Calu3 (cell line): Measurements from ENCODE around the gene SH3BP1. TPM values are rescaled to one million over a fixed set of nuclear protein-coding genes. Genes with fewer than 3 reads are reported as not detected.

ENCODE experiments used
- BruUV-seq: library from RNA; stranded (reverse); fragments of 400-500 nt; replicated peaks from 2 replicates; lab custom pipeline; 2021; lab: Mats Ljungman, UMichigan
- CTCF ChIA-PET: fragments of 300-600 bp; sonication (Branson Sonifier 250); formaldehyde crosslinking; loops from one replicate; lab custom pipeline; 2022; ENCODE audit warnings: antibody characterized with exemption; lab: Charles Lee
- DNase-seq: peaks from one replicate; pipeline ENCODE4 v3.0.0; 2022
- H3K27ac Mint-ChIP-seq: one replicate; pipeline ENCODE4 v1.8.0; 2022; ENCODE audit warnings: mixed read lengths; ENCODE audit not compliant: unreplicated experiment
- H3K27me3 Mint-ChIP-seq: one replicate; pipeline ENCODE4 v1.8.0; 2022; ENCODE audit warnings: mixed read lengths; ENCODE audit not compliant: unreplicated experiment
- H3K36me3 Mint-ChIP-seq: one replicate; pipeline ENCODE4 v1.8.0; 2022; ENCODE audit warnings: mild to moderate bottlenecking, moderate library complexity, mixed read lengths; ENCODE audit not compliant: insufficient read depth, unreplicated experiment
- H3K4me1 Mint-ChIP-seq: one replicate; pipeline ENCODE4 v1.8.0; 2022; ENCODE audit warnings: mild to moderate bottlenecking, low read depth, mixed read lengths; ENCODE audit not compliant: unreplicated experiment
- H3K4me3 Mint-ChIP-seq: one replicate; pipeline ENCODE4 v1.8.0; 2022; ENCODE audit warnings: mild to moderate bottlenecking, low read depth, moderate library complexity, mixed read lengths; ENCODE audit not compliant: unreplicated experiment
- H3K9me3 Mint-ChIP-seq: one replicate; pipeline ENCODE4 v1.8.0; 2022; ENCODE audit warnings: low read depth, mixed read lengths; ENCODE audit not compliant: unreplicated experiment
- CTCF ChIP-seq: fragments of 200-600 bp; IDR thresholded peaks from one replicate; pipeline ENCODE4 v1.8.0; 2022; ENCODE audit warnings: antibody characterized with exemption; ENCODE audit not compliant: unreplicated experiment
- intact Hi-C: fragments of 100-400 bp; cut with micrococcal nuclease; formaldehyde crosslinking; loops from one replicate; pipeline ENCODE4 v1.10.0; 2022; ENCODE audit not compliant: unreplicated experiment
- total RNA-seq: library from RNA; stranded (reverse); gene quantifications from 2 replicates; pipeline ENCODE4 v1.2.3, GENCODE V29; 2022

The SH3BP1 gene
- total RNA-seq, 1 experiment from 2014 or later = 17.6 TPM

DNA sequence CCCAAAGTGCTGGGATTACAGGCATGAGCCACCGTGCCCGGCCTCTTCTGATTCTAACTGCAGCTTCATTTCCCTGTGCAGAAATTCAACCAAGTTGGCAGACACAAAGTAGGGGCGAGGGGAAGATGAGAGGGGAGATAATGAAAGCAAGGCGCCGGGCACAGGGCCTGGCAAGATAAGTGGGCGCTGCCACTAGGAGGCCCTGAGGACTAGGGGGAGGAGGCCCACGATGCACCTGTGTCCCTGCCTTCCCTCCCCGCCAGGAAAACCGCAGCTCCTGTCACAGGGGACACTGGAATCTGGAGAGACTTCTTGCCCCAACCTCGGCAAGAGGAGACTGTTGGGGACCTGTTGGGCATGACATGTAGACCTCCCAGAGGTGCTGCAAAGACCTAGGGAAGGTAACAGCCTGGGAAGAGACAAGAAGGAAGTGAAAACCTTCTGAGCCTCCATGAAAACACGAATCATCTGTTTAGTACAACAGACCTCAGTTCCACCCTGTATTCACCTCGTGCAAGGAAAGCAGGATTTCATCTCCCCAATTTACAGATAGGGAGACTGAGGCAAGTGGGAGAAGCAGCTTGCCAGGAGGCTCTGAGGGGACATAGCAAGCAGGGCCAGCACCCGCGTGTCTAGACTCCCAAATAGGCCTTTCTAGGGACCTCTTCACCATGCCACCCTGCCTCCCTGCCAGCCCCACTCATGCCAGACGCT, 32.9 kb downstream of the SH3BP1 start:
- no peak for TF ChIP-seq CTCF
- intact Hi-C loops = no loop called here
- BruUV-seq = no TSS peak
- CTCF ChIA-PET = no interaction called here
- no peaks in the 10 kb centered on the region for H3K9me3 Mint-ChIP-seq
- no peak for DNase-seq
- H3K4me3 Mint-ChIP-seq = no peak overlapping the region
- H3K27me3 Mint-ChIP-seq = no peaks in the 10 kb centered on the region
- peaks cover 28% of the 10 kb centered on the region for H3K36me3 Mint-ChIP-seq
- H3K27ac Mint-ChIP-seq = no peak overlapping the region
- H3K4me1 Mint-ChIP-seq = no peaks in the 10 kb centered on the region

- CTCF ChIA-PET = no interaction called here
- peaks cover 30% of the 10 kb centered on the region for H3K36me3 Mint-ChIP-seq
- H3K4me1 Mint-ChIP-seq = no peaks in the 10 kb centered on the region
- no peak for DNase-seq
- no peak for TF ChIP-seq CTCF
- H3K27ac Mint-ChIP-seq = no peak overlapping the region
- no peak overlapping the region for H3K4me3 Mint-ChIP-seq
- H3K9me3 Mint-ChIP-seq = no peaks in the 10 kb centered on the region
- intact Hi-C loops = no loop called here
- no peaks in the 10 kb centered on the region for H3K27me3 Mint-ChIP-seq
- no TSS peak for BruUV-seq
Observed at GRCh38 chr22:37672920-37673455, 33.5 kb downstream of the SH3BP1 start.

GRCh38 chr22:37674248-37674647, 34.8 kb downstream of the SH3BP1 start:
- Mint-ChIP-seq H3K4me3 (no peak overlapping the region), H3K9me3 (no peaks in the 10 kb centered on the region), H3K27me3 (no peaks in the 10 kb centered on the region), H3K27ac (peak overlapping the region; percentile 33), H3K36me3 (peaks cover 31% of the 10 kb centered on the region), H3K4me1 (no peaks in the 10 kb centered on the region)
- no peak for TF ChIP-seq CTCF
- BruUV-seq = no TSS peak
- no peak for DNase-seq
- CTCF ChIA-PET = interaction anchor here (0.6 to 2.6 kb wide), 2 partner anchors 13 to 31 kb away, joined by 4 to 16 read pairs; no protein-coding TSS in a partner anchor
- intact Hi-C loops = no loop called here

DNA sequence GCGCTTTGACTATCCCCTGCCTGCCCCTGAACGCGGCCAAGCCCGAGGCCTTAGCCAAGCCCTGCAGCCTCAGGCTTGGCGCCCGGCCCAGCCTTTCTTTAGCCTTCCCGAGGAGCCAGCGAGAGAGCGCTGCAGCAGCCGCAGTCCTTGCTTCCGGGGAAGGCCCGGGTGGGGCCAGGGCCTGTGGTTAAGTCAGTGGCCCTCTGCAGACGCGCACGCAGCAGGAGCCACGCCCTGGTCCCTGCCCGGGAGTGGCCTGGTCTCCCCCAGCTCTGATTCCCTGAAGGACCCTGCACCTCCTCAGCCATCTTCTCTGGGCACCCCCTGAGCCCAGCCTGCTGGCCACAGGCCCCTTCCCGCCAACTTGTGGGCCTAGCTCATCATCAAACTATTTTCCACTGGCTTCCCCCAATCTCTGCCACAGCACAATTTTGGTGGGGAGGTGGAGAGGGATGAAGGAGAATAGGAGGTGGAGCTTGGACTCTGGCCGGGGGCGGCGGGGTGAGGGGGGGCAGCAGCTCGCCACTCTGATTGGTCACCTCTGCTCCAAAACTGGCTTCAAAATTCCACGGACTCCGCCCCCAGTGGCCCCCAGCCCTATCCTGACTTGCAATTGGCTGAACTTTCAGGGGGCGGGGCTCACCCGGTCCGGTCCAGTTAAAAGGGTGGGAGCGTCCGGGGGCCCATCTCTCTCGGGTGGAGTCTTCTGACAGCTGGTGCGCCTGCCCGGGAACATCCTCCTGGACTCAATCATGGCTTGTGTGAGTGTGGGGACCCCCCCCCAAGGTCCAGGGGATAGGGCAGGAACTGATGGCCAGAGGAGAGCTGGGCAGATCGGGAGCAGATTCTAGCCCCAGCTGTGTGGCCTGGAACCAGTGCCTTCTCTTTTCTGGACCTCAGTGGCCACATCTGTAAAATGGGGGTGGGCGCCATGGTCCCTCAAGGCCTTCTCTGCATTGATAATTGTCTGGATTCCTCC, 35.8 kb downstream of the SH3BP1 start, which contains the start of gene LGALS1:
TSS of gene LGALS1 (plus strand) at position 686 of the 979 bp plus-strand sequence. CDS start at position 753, 67 bp downstream.
- Mint-ChIP-seq H3K36me3 (peaks cover 38% of the 10 kb centered on the region), H3K27ac (peak within 1 kb of the TSS; percentile 80)

More for the DNA sequence above, 35.8 kb downstream of the SH3BP1 start, which contains the start of gene LGALS1:
- Mint-ChIP-seq H3K9me3 (no peaks in the 10 kb centered on the region), H3K27me3 (no peaks in the 10 kb centered on the region), H3K4me1 (no peaks in the 10 kb centered on the region), H3K4me3 (peak within 1 kb of the TSS; percentile 68)
- CTCF ChIA-PET = interaction anchor here (0.5 to 2.6 kb wide), 6 partner anchors 14 to 205 kb away, joined by 3 to 16 read pairs (median 4); no protein-coding TSS in a partner anchor
- intact Hi-C loops = no loop called here
- DNase-seq = peak; percentile 92
- BruUV-seq = no TSS peak
- TF ChIP-seq CTCF = no peak
